ENCODE results near the gene CTSF. TPM values are rescaled to one million over a fixed set of nuclear protein-coding genes. Genes with fewer than 3 reads are reported as not detected.

Gene CTSF
- total RNA-seq, 1 experiment from 2014 or later: 0.34 TPM

DNA sequence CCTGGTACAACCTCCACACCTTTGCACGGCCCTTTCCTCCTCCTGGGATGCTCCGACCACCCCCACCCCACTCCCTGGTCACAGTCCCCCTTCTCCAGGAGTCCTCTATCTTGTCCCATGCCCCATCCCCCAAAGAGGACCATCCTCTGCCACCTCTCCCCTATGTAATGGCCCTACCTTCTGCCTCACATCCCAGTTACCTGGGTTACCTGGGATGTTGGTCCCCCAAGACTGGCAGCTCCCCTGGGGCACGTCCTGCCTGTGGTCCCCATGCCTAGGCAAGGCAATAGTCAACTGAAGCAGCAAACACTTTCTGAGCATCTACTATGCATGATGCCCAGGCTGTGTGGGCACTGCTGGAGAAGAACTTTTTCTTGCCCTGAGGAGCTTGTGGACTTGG is 13.0 kb downstream of the CTSF start (continued):
- TF ChIP-seq YY1 (IDR thresholded peaks at IDR 0.05; ENCODE audit: extremely low read depth, insufficient replicate concordance, low read depth, low read length) (no peak), POLR2AphosphoS5 (IDR thresholded peaks at IDR 0.05; ENCODE audit: low read depth, low read length) (no peak), EGR1 (IDR thresholded peaks at IDR 0.05; ENCODE audit: low read depth) (no peak), TCF7L2 (IDR thresholded peaks at IDR 0.05; ENCODE audit: borderline replicate concordance, extremely low read depth, insufficient read depth, insufficient read length) (no peak)
- TF ChIP-seq, protein P1, sequence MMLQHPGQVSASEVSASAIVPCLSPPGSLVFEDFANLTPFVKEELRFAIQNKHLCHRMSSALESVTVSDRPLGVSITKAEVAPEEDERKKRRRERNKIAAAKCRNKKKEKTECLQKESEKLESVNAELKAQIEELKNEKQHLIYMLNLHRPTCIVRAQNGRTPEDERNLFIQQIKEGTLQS (IDR thresholded peaks at IDR 0.05): no peak

DNA sequence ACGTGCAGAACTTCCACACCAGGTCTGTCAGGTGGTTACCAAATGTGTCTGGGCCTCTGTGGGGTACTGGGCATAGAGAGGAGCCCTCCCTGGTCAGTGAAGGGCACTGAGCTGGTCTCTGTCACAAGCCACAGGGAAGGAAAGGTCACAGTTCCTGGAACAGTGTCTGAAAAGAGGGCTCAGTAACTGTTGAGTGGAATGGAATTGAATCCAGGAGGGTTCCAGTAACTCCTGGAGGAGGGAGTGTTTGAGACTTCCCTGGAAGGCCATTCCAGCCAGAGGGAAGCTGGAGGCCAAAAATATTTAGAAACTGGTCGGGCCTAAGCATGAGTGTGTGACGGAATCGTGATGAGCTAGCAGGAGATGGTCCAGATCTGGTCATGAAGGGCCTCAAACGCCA is 13.8 kb downstream of the CTSF start:
- BruUV-seq (replicated peaks): no TSS peak
- Histone ChIP-seq H3K4me2 (ENCODE audit: low read length) (no peak overlapping the region), H3K36me3 (ENCODE audit: control insufficient read depth in 1 of 2, insufficient read depth in 2 of 2, low read length in 2 of 2) (no peaks in the 10 kb centered on the region), H2AFZ (ENCODE audit: low read depth, low read length, poor library complexity, severe bottlenecking) (no peak overlapping the region), H3K9ac (ENCODE audit: low read length) (no peak overlapping the region), H3K4me1 (ENCODE audit: control insufficient read depth in 1 of 2, insufficient read depth in 2 of 2, low read length in 2 of 2) (no peaks in the 10 kb centered on the region), H4K20me1 (ENCODE audit: insufficient read depth) (no peaks in the 10 kb centered on the region), H3K27me3 (ENCODE audit: insufficient read depth, low read length) (no peaks in the 10 kb centered on the region), H3K79me2 (ENCODE audit: insufficient read depth, low read length) (no peaks in the 10 kb centered on the region), H3K4me3 (replicated peaks in 1 of 2; ENCODE audit: low read depth in 1 of 2, low read length in 2 of 2) (no peak overlapping the region), H3K9me3 (ENCODE audit: control insufficient read depth in 1 of 2, insufficient read depth in 1 of 2, low read depth in 1 of 2, low read length in 2 of 2) (no peaks in the 10 kb centered on the region), H3K9me2 (ENCODE audit: insufficient read depth) (no peaks in the 10 kb centered on the region), H3K27ac (ENCODE audit: low read depth, low read length) (no peak overlapping the region)
- TF ChIP-seq ZFX (IDR thresholded peaks at IDR 0.05) (no peak), SRF (IDR thresholded peaks at IDR 0.05; ENCODE audit: low read depth) (no peak), EZH2phosphoT487 (IDR thresholded peaks at IDR 0.05; ENCODE audit: borderline replicate concordance) (no peak), POLR2A (IDR thresholded peaks at IDR 0.05; ENCODE audit: borderline replicate concordance, extremely low read depth, insufficient read depth, insufficient read length) (no peak), ZNF274 (IDR thresholded peaks at IDR 0.05; ENCODE audit: low read depth, low read length) (no peak), CBX3 (IDR thresholded peaks at IDR 0.05; ENCODE audit: low read depth) (no peak), CEBPB (IDR thresholded peaks at IDR 0.05; ENCODE audit: low read depth) (no peak), TCF7L2 (IDR thresholded peaks at IDR 0.05; ENCODE audit: borderline replicate concordance, extremely low read depth, insufficient read depth, insufficient read length) (no peak)
- TF ChIP-seq, protein P2, sequence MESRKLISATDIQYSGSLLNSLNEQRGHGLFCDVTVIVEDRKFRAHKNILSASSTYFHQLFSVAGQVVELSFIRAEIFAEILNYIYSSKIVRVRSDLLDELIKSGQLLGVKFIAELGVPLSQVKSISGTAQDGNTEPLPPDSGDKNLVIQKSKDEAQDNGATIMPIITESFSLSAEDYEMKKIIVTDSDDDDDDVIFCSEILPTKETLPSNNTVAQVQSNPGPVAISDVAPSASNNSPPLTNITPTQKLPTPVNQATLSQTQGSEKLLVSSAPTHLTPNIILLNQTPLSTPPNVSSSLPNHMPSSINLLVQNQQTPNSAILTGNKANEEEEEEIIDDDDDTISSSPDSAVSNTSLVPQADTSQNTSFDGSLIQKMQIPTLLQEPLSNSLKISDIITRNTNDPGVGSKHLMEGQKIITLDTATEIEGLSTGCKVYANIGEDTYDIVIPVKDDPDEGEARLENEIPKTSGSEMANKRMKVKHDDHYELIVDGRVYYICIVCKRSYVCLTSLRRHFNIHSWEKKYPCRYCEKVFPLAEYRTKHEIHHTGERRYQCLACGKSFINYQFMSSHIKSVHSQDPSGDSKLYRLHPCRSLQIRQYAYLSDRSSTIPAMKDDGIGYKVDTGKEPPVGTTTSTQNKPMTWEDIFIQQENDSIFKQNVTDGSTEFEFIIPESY (IDR thresholded peaks at IDR 0.05; ENCODE audit: extremely low read depth, insufficient replicate concordance, low read length): no peak
- TF ChIP-seq, protein P3, sequence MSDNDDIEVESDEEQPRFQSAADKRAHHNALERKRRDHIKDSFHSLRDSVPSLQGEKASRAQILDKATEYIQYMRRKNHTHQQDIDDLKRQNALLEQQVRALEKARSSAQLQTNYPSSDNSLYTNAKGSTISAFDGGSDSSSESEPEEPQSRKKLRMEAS (IDR thresholded peaks at IDR 0.05): no peak
- RAD21 ChIA-PET (ENCODE audit: low non-redundant PET in 1 of 2, low total read pairs in 2 of 2, uncharacterized antibody in 2 of 2, unreplicated experiment in 2 of 2): no interaction called here
- CTCF ChIA-PET: no interaction called here
- POLR2A ChIA-PET: no interaction called here
- ATAC-seq: no peak
- intact Hi-C loops (cut with micrococcal nuclease): no loop called here
- DNase-seq (ENCODE audit: low read depth, low spot score): no peak

All from HCT116 (cell line).